ENCODE data around the gene UCK2. TPM values are rescaled to one million over a fixed set of nuclear protein-coding genes. Genes with fewer than 3 reads are reported as not detected.

UCK2 gene
- total and polyA plus RNA-seq, 7 experiments from 2014 or later = 0.89 to 32.7 (median 1.2) TPM

DNA sequence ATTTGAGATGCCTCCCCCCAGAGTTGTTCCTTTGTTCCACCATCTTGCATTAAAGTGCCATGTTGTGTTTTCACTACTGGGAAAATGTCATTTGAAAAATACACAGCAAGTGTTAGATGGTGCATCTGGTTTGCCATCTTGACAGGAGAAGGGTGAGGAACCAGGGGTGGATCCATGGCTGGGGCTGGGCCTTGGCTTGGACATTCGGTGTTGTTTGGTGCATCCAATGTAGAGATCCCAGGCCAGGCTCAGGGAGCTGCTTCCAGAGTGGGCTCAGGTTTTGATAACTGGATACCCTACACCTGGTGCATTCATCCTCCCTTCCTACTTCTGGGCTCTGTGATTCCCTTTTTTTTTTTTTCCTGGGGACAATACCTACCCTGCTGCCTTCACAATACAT, 103.5 kb downstream of the UCK2 start:
- Mint-ChIP-seq H3K27ac (no peak overlapping the region), H3K4me1 (peaks cover 0 to 10% (median 0%) of the 10 kb centered on the region in 7 donors), H3K9me3 (no peaks in the 10 kb centered on the region)

DNA sequence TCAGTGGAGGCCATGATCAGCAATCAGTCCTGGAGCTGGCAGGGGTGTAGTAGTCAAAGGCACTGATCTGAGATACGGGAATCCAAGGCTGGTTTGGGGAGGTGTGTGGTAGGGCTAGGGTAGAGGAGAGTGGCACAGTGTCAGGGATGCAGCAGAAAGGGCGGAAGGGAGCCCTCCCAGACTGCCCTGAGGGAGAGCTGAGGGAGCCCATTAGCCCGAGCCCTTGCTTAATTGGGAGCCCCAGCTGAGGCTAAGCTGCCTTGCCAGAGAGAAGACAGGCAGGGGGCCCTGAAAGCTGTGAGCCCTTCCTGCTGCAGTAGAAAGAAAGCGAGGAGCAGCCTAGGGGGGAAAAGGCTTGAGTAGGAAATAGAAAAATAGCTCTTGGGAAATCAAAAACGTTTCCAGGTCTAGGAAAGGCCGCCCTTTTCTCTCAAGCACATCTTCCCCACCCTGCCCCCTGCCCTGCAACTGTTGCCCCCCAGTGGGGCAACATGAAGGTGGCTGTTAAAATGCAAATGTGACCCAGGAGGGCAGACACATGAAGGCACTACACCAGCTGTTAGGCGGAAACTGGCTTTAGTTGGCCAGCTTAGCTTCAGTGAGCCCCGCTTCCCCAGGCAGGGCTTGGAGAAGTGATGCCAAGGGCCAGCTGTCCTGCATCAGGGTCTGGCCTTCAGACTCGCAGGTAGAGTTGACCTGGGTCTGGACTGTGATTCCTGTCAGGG, 106.2 kb downstream of the UCK2 start:
- Mint-ChIP-seq H3K36me3 (no peaks in the 10 kb centered on the region), H3K27me3 (peaks cover 0 to 18% (median 11%) of the 10 kb centered on the region in 5 donors), H3K4me1 (no peaks in the 10 kb centered on the region), H3K27ac (no peak overlapping the region), H3K9me3 (no peaks in the 10 kb centered on the region), H3K4me3 (no peak overlapping the region)
- intact Hi-C loops (cut with micrococcal nuclease) = no loop called here
- no peak overlapping the region for H3K27ac ChIP-seq (ENCODE audit: low read depth, low read length)
- ATAC-seq (no peak), DNase-seq (no peak)
- POLR2A ChIA-PET = no interaction called here
- H3K36me3 ChIP-seq (ENCODE audit: control insufficient read depth in 2 of 3, insufficient read depth in 3 of 3, low read length in 3 of 3) = no peaks in the 10 kb centered on the region
- H3K4me1 ChIP-seq (ENCODE audit: control insufficient read depth in 2 of 2, insufficient read depth in 2 of 2, low read length in 2 of 2) = no peaks in the 10 kb centered on the region
- H3K27me3 ChIP-seq (ENCODE audit: control insufficient read depth in 2 of 2, insufficient read depth in 2 of 2, low read length in 2 of 2) = no peaks in the 10 kb centered on the region
- H3K4me3 ChIP-seq (ENCODE audit: low read length) = no peak overlapping the region
- CTCF ChIA-PET = no interaction called here
- no peaks in the 10 kb centered on the region for H3K9me3 ChIP-seq (ENCODE audit: control insufficient read depth in 2 of 3, low read length in 3 of 3)

More for the DNA sequence above, 103.5 kb downstream of the UCK2 start:
- intact Hi-C loops (cut with micrococcal nuclease) = no loop called here
- H3K4me1 ChIP-seq (ENCODE audit: control insufficient read depth in 2 of 2, insufficient read depth in 2 of 2, low read length in 2 of 2) = no peaks in the 10 kb centered on the region
- Mint-ChIP-seq H3K36me3 (no peaks in the 10 kb centered on the region), H3K4me3 (no peak overlapping the region), H3K27me3 (peaks cover 2 to 32% (median 23%) of the 10 kb centered on the region in 5 donors)
- H3K27ac ChIP-seq (ENCODE audit: low read depth, low read length) = no peak overlapping the region
- no peaks in the 10 kb centered on the region for H3K9me3 ChIP-seq (ENCODE audit: control insufficient read depth in 2 of 3, low read length in 3 of 3)
- ATAC-seq = no peak
- no peak for DNase-seq
- no peaks in the 10 kb centered on the region for H3K27me3 ChIP-seq (ENCODE audit: control insufficient read depth in 2 of 2, insufficient read depth in 2 of 2, low read length in 2 of 2)
- no peaks in the 10 kb centered on the region for H3K36me3 ChIP-seq (ENCODE audit: control insufficient read depth in 2 of 3, insufficient read depth in 3 of 3, low read length in 3 of 3)
- H3K4me3 ChIP-seq (ENCODE audit: low read length) = no peak overlapping the region
- ChIA-PET POLR2A (no interaction called here), CTCF (no interaction called here)

DNA sequence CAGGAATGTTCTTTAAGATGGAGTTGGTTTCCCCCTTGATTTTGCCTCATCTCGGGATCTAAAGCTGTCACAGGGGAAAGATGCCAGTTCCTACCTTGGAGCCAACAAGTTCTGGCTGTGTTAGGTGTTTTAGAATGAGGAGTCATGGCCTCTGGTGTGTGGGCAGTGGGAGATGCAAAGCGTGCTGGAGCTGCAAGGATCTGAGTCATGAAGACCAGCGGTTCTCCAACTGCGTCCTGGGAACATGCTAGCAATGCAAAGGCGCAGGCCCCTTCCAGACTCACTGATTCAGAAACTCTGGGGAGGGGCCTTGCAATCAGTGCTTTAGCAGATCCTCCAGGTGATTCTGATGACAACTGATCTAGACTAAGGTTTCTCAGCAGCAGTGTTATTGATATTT, 109.1 kb downstream of the UCK2 start:
- H3K36me3 ChIP-seq (ENCODE audit: control insufficient read depth in 2 of 3, insufficient read depth in 3 of 3, low read length in 3 of 3) = no peaks in the 10 kb centered on the region
- peaks cover 0 to 11% (median 8%) of the 10 kb centered on the region in 5 donors for H3K27me3 Mint-ChIP-seq
- no peak overlapping the region for H3K27ac Mint-ChIP-seq
- no peak overlapping the region for H3K27ac ChIP-seq (ENCODE audit: low read depth, low read length)
- no peaks in the 10 kb centered on the region for H3K36me3 Mint-ChIP-seq
- no peaks in the 10 kb centered on the region for H3K9me3 Mint-ChIP-seq
- intact Hi-C loops (cut with micrococcal nuclease) = no loop called here
- ATAC-seq (no peak), DNase-seq (no peak)
- no peaks in the 10 kb centered on the region for H3K9me3 ChIP-seq (ENCODE audit: control insufficient read depth in 2 of 3, low read length in 3 of 3)
- ChIA-PET CTCF (no interaction called here), POLR2A (no interaction called here)
- no peak overlapping the region for H3K4me3 Mint-ChIP-seq
- H3K4me1 Mint-ChIP-seq = no peaks in the 10 kb centered on the region
- H3K4me3 ChIP-seq (ENCODE audit: low read length) = no peak overlapping the region
- no peaks in the 10 kb centered on the region for H3K4me1 ChIP-seq (ENCODE audit: control insufficient read depth in 2 of 2, insufficient read depth in 2 of 2, low read length in 2 of 2)
- H3K27me3 ChIP-seq (ENCODE audit: control insufficient read depth in 2 of 2, insufficient read depth in 2 of 2, low read length in 2 of 2) = no peaks in the 10 kb centered on the region

DNA sequence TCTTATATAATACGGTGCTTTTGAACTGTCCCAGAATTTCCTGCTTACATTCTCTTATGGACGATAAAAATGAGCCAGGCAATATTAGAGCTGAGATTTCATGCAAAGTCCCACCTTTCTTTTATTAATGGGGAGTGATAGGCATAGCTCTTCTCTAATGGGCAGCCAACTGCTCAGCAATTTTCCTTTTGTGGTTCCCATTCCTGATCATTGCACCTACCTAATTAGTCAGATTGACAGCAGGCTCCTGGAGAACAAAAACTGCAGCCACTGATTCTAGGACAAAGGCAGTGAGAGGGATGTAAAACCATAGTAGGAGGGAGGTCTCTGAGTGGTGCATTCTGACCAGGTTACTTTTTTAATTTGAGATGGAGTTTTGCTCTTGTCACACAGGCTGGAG, 110.4 kb downstream of the UCK2 start:
- Histone ChIP-seq H3K4me3 (ENCODE audit: low read length) (no peak overlapping the region), H3K36me3 (ENCODE audit: control insufficient read depth in 2 of 3, insufficient read depth in 3 of 3, low read length in 3 of 3) (no peaks in the 10 kb centered on the region), H3K27me3 (ENCODE audit: control insufficient read depth in 2 of 2, insufficient read depth in 2 of 2, low read length in 2 of 2) (no peaks in the 10 kb centered on the region), H3K4me1 (ENCODE audit: control insufficient read depth in 2 of 2, insufficient read depth in 2 of 2, low read length in 2 of 2) (no peaks in the 10 kb centered on the region), H3K27ac (ENCODE audit: low read depth, low read length) (no peak overlapping the region), H3K9me3 (ENCODE audit: control insufficient read depth in 2 of 3, low read length in 3 of 3) (no peaks in the 10 kb centered on the region)
- POLR2A ChIA-PET = no interaction called here
- Mint-ChIP-seq H3K27ac (no peak overlapping the region), H3K9me3 (no peaks in the 10 kb centered on the region), H3K27me3 (peaks cover 0 to 14% (median 7%) of the 10 kb centered on the region in 5 donors), H3K36me3 (no peaks in the 10 kb centered on the region), H3K4me1 (no peaks in the 10 kb centered on the region), H3K4me3 (no peak overlapping the region)
- no peak for DNase-seq
- CTCF ChIA-PET = no interaction called here
- intact Hi-C loops (cut with micrococcal nuclease) = no loop called here
- no peak for ATAC-seq

DNA sequence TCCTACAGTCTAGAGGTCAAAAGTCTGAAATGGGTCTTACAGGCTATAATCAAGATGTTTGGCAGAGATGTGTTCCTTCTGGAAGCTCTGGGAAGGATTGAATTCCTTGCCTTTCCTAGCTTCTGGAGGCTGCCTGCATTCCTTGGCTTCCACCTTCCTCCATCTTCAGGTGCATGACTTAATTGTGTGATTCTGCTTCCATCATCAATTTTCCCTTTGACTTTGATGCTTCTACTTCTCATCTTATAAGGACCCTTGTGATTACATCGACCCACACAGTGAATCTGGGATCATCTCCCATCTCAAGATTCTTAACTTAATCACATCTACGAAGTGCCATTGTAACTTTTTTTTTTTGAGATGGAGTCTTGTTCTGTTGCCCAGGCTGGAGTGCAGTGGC, 111.4 kb downstream of the UCK2 start:
- no peak for DNase-seq
- no peak overlapping the region for H3K27ac Mint-ChIP-seq
- peaks cover 0 to 14% (median 11%) of the 10 kb centered on the region in 5 donors for H3K27me3 Mint-ChIP-seq
- H3K9me3 Mint-ChIP-seq = no peaks in the 10 kb centered on the region
- ChIA-PET CTCF (no interaction called here), POLR2A (no interaction called here)
- no peaks in the 10 kb centered on the region for H3K27me3 ChIP-seq (ENCODE audit: control insufficient read depth in 2 of 2, insufficient read depth in 2 of 2, low read length in 2 of 2)
- no peaks in the 10 kb centered on the region for H3K36me3 ChIP-seq (ENCODE audit: control insufficient read depth in 2 of 3, insufficient read depth in 3 of 3, low read length in 3 of 3)
- no peak overlapping the region for H3K4me3 Mint-ChIP-seq
- no peak overlapping the region for H3K4me3 ChIP-seq (ENCODE audit: low read length)
- ATAC-seq = no peak
- H3K27ac ChIP-seq (ENCODE audit: low read depth, low read length) = no peak overlapping the region
- no peaks in the 10 kb centered on the region for H3K4me1 Mint-ChIP-seq
- H3K9me3 ChIP-seq (ENCODE audit: control insufficient read depth in 2 of 3, low read length in 3 of 3) = no peaks in the 10 kb centered on the region
- H3K4me1 ChIP-seq (ENCODE audit: control insufficient read depth in 2 of 2, insufficient read depth in 2 of 2, low read length in 2 of 2) = no peaks in the 10 kb centered on the region
- intact Hi-C loops (cut with micrococcal nuclease) = no loop called here
- no peaks in the 10 kb centered on the region for H3K36me3 Mint-ChIP-seq

DNA sequence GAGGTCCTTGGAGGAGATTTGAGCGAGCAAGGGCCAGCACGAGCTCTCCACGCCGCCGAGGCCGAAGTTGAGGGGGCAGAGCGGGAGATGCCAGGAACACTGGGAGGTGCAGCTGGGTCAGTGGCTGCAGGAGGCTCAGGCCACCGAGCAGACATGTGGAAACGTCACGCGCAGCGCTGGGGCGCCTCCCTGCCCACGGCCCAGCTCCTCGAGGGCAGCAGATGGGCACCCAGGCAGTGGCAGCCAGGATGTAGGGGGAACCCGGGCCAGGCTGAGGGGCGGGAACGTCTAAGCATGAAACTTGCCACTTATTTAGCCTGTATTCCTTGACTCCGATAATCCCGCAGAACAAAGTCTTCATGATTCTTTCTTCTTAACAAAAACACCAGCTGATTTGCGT, 114.1 kb downstream of the UCK2 start:
- Histone ChIP-seq H3K4me3 (ENCODE audit: low read length) (no peak overlapping the region), H3K27me3 (ENCODE audit: control insufficient read depth in 2 of 2, insufficient read depth in 2 of 2, low read length in 2 of 2) (no peaks in the 10 kb centered on the region), H3K36me3 (ENCODE audit: control insufficient read depth in 2 of 3, insufficient read depth in 3 of 3, low read length in 3 of 3) (no peaks in the 10 kb centered on the region), H3K4me1 (ENCODE audit: control insufficient read depth in 2 of 2, insufficient read depth in 2 of 2, low read length in 2 of 2) (no peaks in the 10 kb centered on the region), H3K9me3 (ENCODE audit: control insufficient read depth in 2 of 3, low read length in 3 of 3) (no peaks in the 10 kb centered on the region), H3K27ac (ENCODE audit: low read depth, low read length) (no peak overlapping the region)
- ChIA-PET POLR2A (no interaction called here), CTCF (no interaction called here)
- DNase-seq (no peak), ATAC-seq (no peak)
- no peak overlapping the region for H3K4me3 Mint-ChIP-seq
- H3K27me3 Mint-ChIP-seq = peaks cover 0 to 14% (median 10%) of the 10 kb centered on the region in 5 donors
- H3K9me3 Mint-ChIP-seq = no peaks in the 10 kb centered on the region
- intact Hi-C loops (cut with micrococcal nuclease) = no loop called here
- H3K36me3 Mint-ChIP-seq = no peaks in the 10 kb centered on the region
- H3K27ac Mint-ChIP-seq = no peak overlapping the region
- no peaks in the 10 kb centered on the region for H3K4me1 Mint-ChIP-seq

DNA sequence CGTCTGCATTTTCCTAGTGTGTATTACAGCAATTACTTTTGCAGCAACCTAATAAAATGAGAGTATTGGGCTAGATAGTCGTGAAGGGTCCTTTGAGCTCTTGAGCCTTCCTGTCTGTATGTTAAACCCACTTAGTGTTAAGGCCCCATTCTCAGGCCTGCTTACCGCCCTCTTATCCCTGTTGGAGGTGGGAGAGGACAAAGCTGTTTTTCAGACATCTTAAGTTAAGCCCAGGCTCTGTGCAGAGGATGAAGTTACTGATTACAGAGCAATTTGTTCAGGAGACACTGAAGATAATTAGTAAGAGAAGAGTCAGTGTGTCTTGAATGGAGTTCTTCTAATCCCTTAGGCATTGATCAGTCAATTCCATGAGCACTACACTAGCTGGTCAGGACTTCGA, 114.6 kb downstream of the UCK2 start:
- Mint-ChIP-seq H3K27ac (no peak overlapping the region), H3K27me3 (peaks cover under 1 to 14% (median 12%) of the 10 kb centered on the region in 5 donors), H3K9me3 (no peaks in the 10 kb centered on the region), H3K36me3 (no peaks in the 10 kb centered on the region), H3K4me3 (no peak overlapping the region), H3K4me1 (no peaks in the 10 kb centered on the region)
- H3K9me3 ChIP-seq (ENCODE audit: control insufficient read depth in 2 of 3, low read length in 3 of 3) = no peaks in the 10 kb centered on the region
- CTCF ChIA-PET = no interaction called here
- ATAC-seq (no peak), DNase-seq (no peak)
- H3K4me1 ChIP-seq (ENCODE audit: control insufficient read depth in 2 of 2, insufficient read depth in 2 of 2, low read length in 2 of 2) = no peaks in the 10 kb centered on the region
- intact Hi-C loops (cut with micrococcal nuclease) = no loop called here
- H3K27ac ChIP-seq (ENCODE audit: low read depth, low read length) = no peak overlapping the region
- H3K4me3 ChIP-seq (ENCODE audit: low read length) = no peak overlapping the region
- H3K36me3 ChIP-seq (ENCODE audit: control insufficient read depth in 2 of 3, insufficient read depth in 3 of 3, low read length in 3 of 3) = no peaks in the 10 kb centered on the region
- H3K27me3 ChIP-seq (ENCODE audit: control insufficient read depth in 2 of 2, insufficient read depth in 2 of 2, low read length in 2 of 2) = no peaks in the 10 kb centered on the region
- POLR2A ChIA-PET = no interaction called here

All from naive thymus-derived CD4-positive, alpha-beta T cell (primary cell).